ENCODE measurements around the gene C6orf52.

Gene C6orf52

DNA sequence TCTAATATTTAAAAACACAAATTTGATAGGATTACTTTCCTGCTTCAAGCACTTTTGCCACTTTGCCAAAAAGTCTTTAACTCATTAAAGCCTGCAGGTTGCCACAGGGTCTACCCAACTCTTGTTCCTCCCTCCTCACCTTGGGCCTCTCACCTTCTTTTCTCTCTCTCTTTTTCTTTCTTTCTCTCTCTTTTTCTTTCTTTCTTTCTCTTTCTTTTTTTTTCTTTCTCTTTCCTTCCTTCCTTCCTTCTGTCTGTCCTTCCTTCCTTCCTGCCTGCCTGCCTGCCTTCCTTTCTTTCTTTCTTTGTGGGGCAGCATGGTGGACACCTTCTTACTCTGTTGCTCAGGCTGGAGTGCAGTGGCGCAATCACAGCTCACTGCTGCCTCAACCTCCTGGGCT lies 50.2 kb downstream of the C6orf52 start:
- DNase-seq (ENCODE audit: low spot score), result no peak

DNA sequence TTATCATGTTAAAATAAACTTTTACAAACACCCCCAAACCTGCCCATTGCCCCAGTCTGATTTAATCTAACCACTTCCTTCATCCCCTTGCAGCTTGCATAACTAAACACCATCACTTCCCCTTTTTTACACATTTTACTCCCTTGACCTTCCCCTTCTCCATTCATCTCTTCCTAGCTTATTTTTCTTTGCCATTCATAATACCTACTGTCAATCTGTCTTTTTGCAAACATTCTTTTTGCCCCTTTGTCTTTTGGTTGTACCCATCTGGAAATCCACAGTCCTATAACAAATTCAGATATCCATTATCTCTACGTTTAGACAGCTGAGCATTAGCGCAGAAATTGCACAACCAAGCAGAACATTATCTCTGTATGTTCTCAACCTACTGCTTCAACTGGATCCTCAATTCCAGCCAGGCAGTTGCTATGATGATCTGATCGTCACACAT lies 51.2 kb downstream of the C6orf52 start:
- DNase-seq (ENCODE audit: low spot score), result no peak

DNA sequence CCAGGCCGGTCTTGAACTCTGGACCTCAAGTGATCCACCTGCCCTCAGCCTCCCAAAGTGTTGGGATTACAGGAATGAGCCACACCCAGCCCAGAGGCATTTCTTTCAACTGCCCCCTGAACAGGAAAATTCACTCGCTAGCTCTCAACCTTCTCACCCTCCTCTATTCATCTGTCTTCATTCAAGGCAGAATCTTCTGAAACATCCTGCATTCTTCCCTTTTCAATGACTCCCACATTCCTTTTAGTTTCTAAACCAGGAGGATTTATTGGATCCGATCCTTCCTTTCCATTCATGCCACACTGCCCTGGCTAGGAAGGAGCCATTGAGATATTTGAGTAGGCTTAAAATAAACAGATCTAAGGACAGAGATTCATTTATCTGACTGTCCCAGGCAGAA lies 52.9 kb downstream of the C6orf52 start:
- no peak for DNase-seq (ENCODE audit: low spot score)

DNA sequence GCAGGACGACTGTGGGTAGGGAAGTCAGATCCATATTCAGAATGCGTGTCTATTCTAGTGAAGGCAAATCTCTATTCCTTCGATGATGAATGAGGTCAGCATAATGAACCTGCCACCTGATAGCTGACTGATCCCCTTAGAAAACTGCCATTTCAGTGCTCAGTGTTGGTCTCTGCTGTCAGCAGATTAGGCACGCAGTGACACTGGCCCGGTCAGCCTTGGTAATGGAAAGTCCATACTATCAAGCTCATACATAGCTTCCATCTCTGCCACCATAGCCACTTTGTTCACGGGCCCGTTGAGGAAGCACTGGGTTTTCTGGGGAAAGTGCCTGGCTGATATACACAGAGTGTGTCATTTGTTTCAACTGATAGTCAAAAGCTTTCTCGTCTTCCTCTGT lies 54.0 kb downstream of the C6orf52 start:
- no peak for DNase-seq (ENCODE audit: low spot score)

DNA sequence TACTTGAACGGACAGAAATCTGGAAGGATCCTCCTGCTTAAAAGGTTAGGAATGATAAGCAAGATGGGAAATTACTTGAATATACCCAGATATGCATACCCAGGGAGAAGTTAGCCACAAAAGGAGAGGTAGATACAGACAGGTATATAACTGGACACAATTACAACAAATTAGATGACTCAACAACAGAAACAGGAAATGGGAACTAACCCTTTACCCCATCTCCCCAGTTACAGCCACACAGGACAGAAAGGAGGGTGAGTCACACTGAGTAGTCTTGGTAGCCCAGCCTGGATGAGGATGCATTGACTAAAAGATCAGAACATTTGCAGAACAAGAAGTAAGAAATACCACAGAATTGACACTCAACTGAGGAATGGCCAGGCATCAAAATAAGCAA lies 61.2 kb downstream of the C6orf52 start:
- DNase-seq (ENCODE audit: low spot score), result no peak

DNA sequence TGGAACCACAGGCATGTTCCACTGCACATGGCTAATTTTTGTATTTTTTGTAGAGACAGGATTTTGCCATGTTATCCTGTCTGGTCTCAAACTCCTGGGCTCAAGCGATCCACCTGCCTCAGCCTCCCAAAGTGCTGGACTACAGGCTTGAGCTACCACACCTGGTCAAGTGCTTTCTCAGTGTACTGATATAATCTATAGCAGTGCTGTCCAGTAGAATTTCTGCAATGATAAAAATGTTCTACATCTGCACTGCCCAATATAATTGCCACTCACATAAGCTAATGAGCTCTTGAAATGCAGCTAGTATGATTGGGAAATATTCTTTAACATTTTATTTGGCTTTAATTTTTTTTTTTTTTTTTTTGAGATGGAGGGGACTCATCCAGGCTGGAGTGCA lies 64.2 kb downstream of the C6orf52 start:
- DNase-seq (ENCODE audit: low spot score), result no peak

DNA sequence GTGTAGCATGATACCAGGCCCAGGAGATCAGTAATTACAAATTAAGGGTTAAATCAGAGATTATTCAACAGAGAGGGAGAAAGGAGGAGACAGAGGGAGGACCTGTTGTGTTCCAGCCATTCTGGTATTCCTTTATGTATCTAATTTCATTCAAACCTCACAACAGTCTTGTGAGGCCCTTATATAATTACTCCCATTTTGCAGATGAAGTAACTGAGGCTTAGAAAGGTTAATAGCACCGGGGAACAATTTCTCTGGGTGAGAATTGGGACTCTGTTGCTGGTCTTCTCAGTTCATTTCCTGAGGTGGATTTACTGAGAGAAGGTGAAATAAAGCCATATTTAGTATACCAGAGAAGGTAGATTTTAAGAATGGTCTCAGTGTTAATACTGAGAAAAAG lies 66.6 kb downstream of the C6orf52 start:
- DNase-seq (ENCODE audit: low spot score), result no peak

DNA sequence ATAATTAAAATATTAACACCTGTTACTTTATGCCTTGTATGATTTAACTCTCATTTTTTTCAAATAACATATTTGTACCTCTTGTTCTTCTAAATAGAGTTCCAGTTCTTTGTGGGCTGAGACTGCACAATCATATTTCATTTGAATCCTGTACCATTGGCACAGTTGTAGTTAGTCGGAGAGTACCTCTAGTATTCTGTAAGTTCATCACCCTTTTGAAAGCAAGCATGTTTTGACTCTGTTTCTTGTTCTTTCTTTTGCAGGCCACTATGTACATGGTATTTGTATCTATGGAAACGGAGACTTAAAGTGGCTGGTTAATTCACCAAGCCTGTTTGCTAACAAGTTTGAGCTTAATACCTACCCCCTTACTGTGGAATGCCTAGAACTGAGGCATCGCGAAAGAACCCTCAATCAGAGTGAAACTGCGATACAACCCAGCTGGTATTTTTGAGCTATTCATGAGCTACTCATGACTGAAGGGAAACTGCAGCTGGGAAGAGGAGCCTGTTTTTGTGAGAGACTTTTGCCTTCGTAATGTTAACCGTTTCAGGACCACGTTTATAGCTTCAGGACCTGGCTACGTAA lies 68.2 kb downstream of the C6orf52 start:
- DNase-seq (ENCODE audit: low spot score), result no peak

DNA sequence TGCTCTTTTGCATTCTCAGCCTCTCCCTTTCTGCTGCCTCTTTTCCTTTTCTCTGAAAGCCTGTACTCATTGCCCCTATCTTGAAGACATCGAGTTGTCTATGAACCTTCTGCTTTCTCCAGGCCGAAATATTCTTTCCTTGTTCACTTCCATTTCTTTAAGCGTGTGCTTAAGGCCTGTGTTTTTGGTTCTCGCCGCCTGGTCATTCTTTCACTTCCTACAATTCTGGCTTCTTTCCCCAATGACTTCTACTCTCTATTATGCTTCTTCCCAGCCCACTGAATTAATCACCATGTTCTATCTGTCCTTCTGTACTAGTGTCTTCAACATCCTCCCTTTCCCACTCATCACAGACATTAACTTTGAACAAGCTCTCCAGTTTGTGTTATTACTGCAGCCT lies 69.6 kb downstream of the C6orf52 start:
- no peak for DNase-seq (ENCODE audit: low spot score)

DNA sequence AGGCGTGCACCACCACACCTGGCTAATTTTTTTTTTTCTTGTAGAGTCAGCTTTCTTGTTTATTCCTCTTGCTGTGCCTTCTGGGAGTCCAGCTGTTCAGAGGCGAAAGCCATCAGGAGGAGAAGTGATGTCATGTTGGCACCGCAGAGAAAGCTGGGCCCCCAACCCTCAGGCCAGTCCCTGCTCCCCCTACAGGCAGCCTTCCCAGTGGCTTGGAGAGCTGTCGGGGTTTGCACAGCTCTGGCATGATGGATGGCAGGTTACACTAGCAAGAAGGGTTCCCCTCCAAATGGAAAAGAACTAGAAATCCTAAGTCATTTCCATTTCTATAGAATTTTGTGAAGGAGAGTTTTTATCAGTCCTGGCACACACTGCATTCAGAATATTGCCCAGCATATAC lies 72.6 kb downstream of the C6orf52 start:
- DNase-seq (ENCODE audit: low spot score), result peak; percentile 23
